IMR-90 (cell line): Measurements from ENCODE around the gene ANKFN1. TPM values are rescaled to one million over a fixed set of nuclear protein-coding genes. Genes with fewer than 3 reads are reported as not detected.

ENCODE experiments used
- ATAC-seq: fragments of 200-7000 bp; cut with Tn5 transposase; 2 replicates; pipeline ENCODE4 v1.9.1; 2020; ENCODE audit warnings: low read depth, mild to moderate bottlenecking, moderate library complexity
- BruUV-seq: library from RNA; stranded (reverse); fragments of 400-500 nt; replicated peaks from 2 replicates; lab custom pipeline; 2021; lab: Mats Ljungman, UMichigan
- CTCF ChIA-PET: fragments of 300-600 bp; formaldehyde crosslinking; extraction: SDS; loops from one replicate; lab custom pipeline; 2021; ENCODE audit warnings: antibody characterized with exemption; lab: Yijun Ruan, JAX
- POLR2A ChIA-PET: fragments of 300-600 bp; sonication (Branson Sonifier 250); formaldehyde crosslinking; loops from one replicate; lab custom pipeline; 2022; ENCODE audit warnings: antibody characterized with exemption; ENCODE audit not compliant: unreplicated experiment; lab: Charles Lee
- DNase-seq: peaks from one replicate; pipeline ENCODE4 v3.0.0; 2013
- H2AFZ ChIP-seq: replicated peaks from 2 replicates; pipeline ENCODE3; 2013; ENCODE audit warnings: low read length, mild to moderate bottlenecking; ENCODE audit not compliant: poor library complexity
- H2AK5ac ChIP-seq: 2 replicates; pipeline ENCODE4 v1.6.1; 2013; ENCODE audit warnings: low read depth, low read length, inconsistent platforms
- H2AK9ac ChIP-seq: replicated peaks from 2 replicates; pipeline ENCODE3; 2013; ENCODE audit warnings: mild to moderate bottlenecking, low read depth, low read length, moderate library complexity; ENCODE audit not compliant: poor library complexity
- H2BK120ac ChIP-seq: 2 replicates; pipeline ENCODE4 v1.6.1; 2013; ENCODE audit warnings: low read depth, low read length, inconsistent platforms
- H2BK15ac ChIP-seq: 3 replicates; pipeline ENCODE4 v1.6.1; 2013; ENCODE audit warnings: low read depth, low read length, inconsistent platforms
- H2BK20ac ChIP-seq: 2 replicates; pipeline ENCODE4 v1.6.1; 2013; ENCODE audit warnings: low read depth, mild to moderate bottlenecking, inconsistent platforms, low read length, moderate library complexity
- H2BK5ac ChIP-seq: 2 replicates; pipeline ENCODE4 v1.6.1; 2013; ENCODE audit warnings: mild to moderate bottlenecking, low read depth, low read length, inconsistent platforms; ENCODE audit not compliant: poor library complexity, severe bottlenecking
- H3K14ac ChIP-seq: replicated peaks from 2 replicates; pipeline ENCODE4 v1.6.1; 2013; ENCODE audit warnings: low read depth, low read length, inconsistent platforms
- H3K18ac ChIP-seq: 2 replicates; pipeline ENCODE4 v1.6.1; 2013; ENCODE audit warnings: low read depth, low read length, control low read depth
- H3K23ac ChIP-seq: 2 replicates; pipeline ENCODE4 v1.6.1; 2013; ENCODE audit warnings: low read depth, low read length, inconsistent platforms
- H3K27ac ChIP-seq: 2 replicates; pipeline ENCODE4 v1.5.1; 2013; ENCODE audit warnings: mild to moderate bottlenecking, control low read depth, low read length; ENCODE audit not compliant: insufficient read depth
- H3K27me3 ChIP-seq: 2 replicates; pipeline ENCODE4 v1.6.1; 2013; ENCODE audit warnings: low read length; ENCODE audit not compliant: control insufficient read depth, insufficient read depth
- H3K36me3 ChIP-seq: 2 replicates; pipeline ENCODE4 v1.6.1; 2013; ENCODE audit warnings: low read length, mixed read lengths; ENCODE audit not compliant: control insufficient read depth, insufficient read depth
- H3K4ac ChIP-seq: 2 replicates; pipeline ENCODE4 v1.6.1; 2013; ENCODE audit warnings: low read depth, low read length, inconsistent platforms
- H3K4me1 ChIP-seq: 2 replicates; pipeline ENCODE4 v1.6.1; 2013; ENCODE audit warnings: low read length, mixed read lengths; ENCODE audit not compliant: control insufficient read depth, insufficient read depth
- H3K4me2 ChIP-seq: 2 replicates; pipeline ENCODE4 v1.6.1; 2013; ENCODE audit warnings: low read depth, mild to moderate bottlenecking, control low read depth, low read length, moderate library complexity
- H3K4me3 ChIP-seq: 2 replicates; pipeline ENCODE4 v1.5.1; 2013; ENCODE audit warnings: low read depth, mild to moderate bottlenecking, control low read depth, low read length, moderate library complexity; ENCODE audit not compliant: insufficient read depth
- H3K56ac ChIP-seq: 2 replicates; pipeline ENCODE4 v1.6.1; 2013; ENCODE audit warnings: low read length, inconsistent platforms; ENCODE audit not compliant: insufficient read depth; ENCODE audit errors: extremely low read depth
- H3K79me1 ChIP-seq, 2 experiments: 2 replicates each; pipeline ENCODE4 v1.6.1; 2013; ENCODE audit warnings: low read length in 2 of 2, inconsistent platforms in 1 of 2, low read depth in 1 of 2
- H3K9ac ChIP-seq: 2 replicates; pipeline ENCODE4 v1.6.1; 2013; ENCODE audit warnings: low read depth, low read length, control low read depth
- H3K9me1 ChIP-seq: 2 replicates; pipeline ENCODE4 v1.6.1; 2013; ENCODE audit warnings: low read length, inconsistent platforms; ENCODE audit not compliant: insufficient read depth
- H3K9me3 ChIP-seq: 2 replicates; pipeline ENCODE4 v1.6.1; 2013; ENCODE audit warnings: low read length; ENCODE audit not compliant: control insufficient read depth, insufficient read depth
- H4K20me1 ChIP-seq: 2 replicates; pipeline ENCODE4 v1.6.1; 2013; ENCODE audit warnings: low read length, inconsistent platforms; ENCODE audit not compliant: insufficient read depth
- H4K5ac ChIP-seq: 2 replicates; pipeline ENCODE4 v1.6.1; 2013; ENCODE audit warnings: mild to moderate bottlenecking, low read depth, low read length, control low read depth
- H4K8ac ChIP-seq, 2 experiments: 2 replicates each; pipeline ENCODE4 v1.6.1; 2013; ENCODE audit warnings: low read depth in 2 of 2, low read length in 2 of 2, control low read depth in 1 of 2, inconsistent platforms in 1 of 2
- H4K91ac ChIP-seq: 2 replicates; pipeline ENCODE4 v1.6.1; 2013; ENCODE audit warnings: low read depth, low read length, inconsistent platforms; ENCODE audit not compliant: insufficient read depth
- MAZ ChIP-seq: IDR thresholded peaks from 2 replicates; pipeline ENCODE4 v1.6.1; 2012; ENCODE audit warnings: low read depth, mild to moderate bottlenecking, low read length, improper control_type of control experiment, moderate library complexity, borderline replicate concordance
- NFE2L2 ChIP-seq: fragments of 150-350 bp; IDR thresholded peaks from 2 replicates; pipeline ENCODE4 v1.6.1; 2016; ENCODE audit warnings: low read depth, mild to moderate bottlenecking, low read length
- POLR2A ChIP-seq: IDR thresholded peaks from 2 replicates; pipeline ENCODE4 v1.6.1; 2012; ENCODE audit warnings: mild to moderate bottlenecking, low read depth, low read length
- RCOR1 ChIP-seq: IDR thresholded peaks from 2 replicates; pipeline ENCODE4 v1.6.1; 2012; ENCODE audit warnings: mild to moderate bottlenecking, low read length, improper control_type of control experiment; ENCODE audit not compliant: insufficient replicate concordance
- WGBS, 2 experiments: methylation state at CpG; one replicate each; pipeline versions ENCODE4 v1.1.5 to v1.1.7; 2013; ENCODE audit warnings: missing lambda C conversion rate in 2 of 2; ENCODE audit not compliant: insufficient read length in 1 of 2; ENCODE audit errors: extremely low coverage in 2 of 2; 5-methylcytosine and 5-hydroxymethylcytosine counted together
- dilution Hi-C: fragments of 300-500 bp; cut with HindIII; formaldehyde crosslinking; loops from one replicate; pipeline ENCODE4 v1.14.3; 2018; ENCODE audit warnings: low sequenced_read_pairs; ENCODE audit not compliant: unreplicated experiment
- in situ Hi-C: fragments of 300-500 bp; cut with MboI; formaldehyde crosslinking; loops from 3 replicates; pipeline ENCODE4 v1.14.3; 2019; ENCODE audit warnings: low sequenced_read_pairs, inconsistent platforms, mixed read lengths
- intact Hi-C: fragments of 100-400 bp; cut with micrococcal nuclease; formaldehyde crosslinking; loops from 2 replicates; pipeline ENCODE4 v1.10.0; 2022
- polyA plus RNA-seq, 3 experiments: library from polyadenylated mRNA; depleted of rRNA; stranded (reverse); fragments of >200 nt; gene quantifications; 2 replicates each; pipeline ENCODE4 v1.2.3, GENCODE V29; 2012; ENCODE audit warnings: low replicate concordance in 1 of 3
- total RNA-seq: library from RNA; depleted of rRNA; stranded (reverse); fragments of >200 nt; gene quantifications from 2 replicates; pipeline ENCODE4 v1.2.3, GENCODE V29; 2012

Gene ANKFN1
- total and polyA plus RNA-seq, 2 of the 4 experiments (the other 2 are of a cell fraction): not detected

- Histone ChIP-seq H4K20me1 (no peaks in the 10 kb centered on the region), H2BK15ac (no peak overlapping the region), H2AK9ac (no peak overlapping the region), H3K4me2 (no peak overlapping the region), H3K27ac (no peak overlapping the region), H3K4me1 (no peaks in the 10 kb centered on the region), H3K23ac (no peak overlapping the region), H3K36me3 (no peaks in the 10 kb centered on the region), H3K56ac (no peak overlapping the region), H2AK5ac (no peak overlapping the region), H2BK20ac (no peak overlapping the region), H3K9me1 (no peaks in the 10 kb centered on the region), H3K9ac (no peak overlapping the region), H3K18ac (no peak overlapping the region), H2AFZ (peak overlapping the region; percentile 65), H4K8ac (no peak overlapping the region), H3K4me3 (no peak overlapping the region), H3K9me3 (no peaks in the 10 kb centered on the region), H3K27me3 (no peaks in the 10 kb centered on the region), H3K14ac (no peak overlapping the region), H2BK5ac (no peak overlapping the region), H2BK120ac (no peak overlapping the region), H3K4ac (no peak overlapping the region), H4K5ac (no peak overlapping the region), H3K79me1 (no peaks in the 10 kb centered on the region), H4K91ac (no peak overlapping the region)
- in situ Hi-C loops (no loop called here), intact Hi-C loops (no loop called here), dilution Hi-C loops (no loop called here)
- no peak for TF ChIP-seq NFE2L2
- TF ChIP-seq POLR2A: no peak
- TF ChIP-seq RCOR1: no peak
- TF ChIP-seq MAZ: no peak
- BruUV-seq: no TSS peak
- WGBS, 2 experiments: 80% methylated on average over 1 of the region's 4 CpGs; no CpG with 5 or more reads in 1 of the 2 experiments
- CTCF ChIA-PET: no interaction called here
- no peak for ATAC-seq
- POLR2A ChIA-PET: no interaction called here
- no peak for DNase-seq
Measured at GRCh38 chr17:56425483-56425882, 272.2 kb downstream of the ANKFN1 start.
